Measurements from ENCODE around the gene SF3B3. TPM values are rescaled to one million over a fixed set of nuclear protein-coding genes. Genes with fewer than 3 reads are reported as not detected.

Gene SF3B3
- total RNA-seq, 1 donor from 2014 or later: 91.3 TPM

DNA sequence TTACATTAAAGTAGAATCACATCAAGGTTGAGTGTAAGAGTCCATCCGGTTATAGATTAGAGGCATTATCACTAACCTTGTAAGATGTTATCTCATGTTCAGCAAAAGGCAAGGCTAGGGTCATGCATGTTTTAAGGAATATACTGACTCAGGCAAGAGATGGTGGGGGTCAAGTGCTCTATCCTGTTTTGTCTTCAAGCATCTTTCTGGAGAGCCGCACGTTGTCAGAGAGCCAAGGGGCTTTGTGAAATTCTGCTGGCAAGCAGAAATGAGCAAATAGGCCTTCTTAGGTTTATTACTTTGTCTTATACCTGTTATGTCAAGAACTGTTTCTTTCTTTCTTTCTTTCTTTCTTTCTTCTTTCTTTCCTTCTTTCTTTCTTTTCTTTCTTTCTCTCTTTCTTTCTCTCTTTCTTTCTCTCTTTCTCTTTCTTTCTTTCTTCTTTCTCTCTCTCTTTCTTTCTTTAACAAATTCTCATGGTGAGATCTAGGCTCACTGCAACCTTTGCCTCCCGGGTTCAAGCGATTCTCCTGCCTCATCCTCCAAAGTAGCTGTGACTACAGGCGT is 75.4 kb downstream of the SF3B3 start:
- H3K4me3 ChIP-seq: no peak overlapping the region
- peaks cover 16% of the 10 kb centered on the region for H3K4me1 ChIP-seq
- no peaks in the 10 kb centered on the region for H3K9me3 ChIP-seq
- DNase-seq (ENCODE audit: extremely low spot score in 2 of 2): no peak
- intact Hi-C loops (cut with DNase I): no loop called here
- no peak overlapping the region for H3K27ac ChIP-seq
- H3K36me3 ChIP-seq: no peaks in the 10 kb centered on the region
- no peaks in the 10 kb centered on the region for H3K27me3 ChIP-seq
- TF ChIP-seq POLR2A (IDR thresholded peaks at IDR 0.05) (no peak), POLR2AphosphoS5 (IDR thresholded peaks at IDR 0.05; ENCODE audit: insufficient read depth in 1 of 2, low read depth in 1 of 2) (no peak)
- TF ChIP-seq, protein P1, sequence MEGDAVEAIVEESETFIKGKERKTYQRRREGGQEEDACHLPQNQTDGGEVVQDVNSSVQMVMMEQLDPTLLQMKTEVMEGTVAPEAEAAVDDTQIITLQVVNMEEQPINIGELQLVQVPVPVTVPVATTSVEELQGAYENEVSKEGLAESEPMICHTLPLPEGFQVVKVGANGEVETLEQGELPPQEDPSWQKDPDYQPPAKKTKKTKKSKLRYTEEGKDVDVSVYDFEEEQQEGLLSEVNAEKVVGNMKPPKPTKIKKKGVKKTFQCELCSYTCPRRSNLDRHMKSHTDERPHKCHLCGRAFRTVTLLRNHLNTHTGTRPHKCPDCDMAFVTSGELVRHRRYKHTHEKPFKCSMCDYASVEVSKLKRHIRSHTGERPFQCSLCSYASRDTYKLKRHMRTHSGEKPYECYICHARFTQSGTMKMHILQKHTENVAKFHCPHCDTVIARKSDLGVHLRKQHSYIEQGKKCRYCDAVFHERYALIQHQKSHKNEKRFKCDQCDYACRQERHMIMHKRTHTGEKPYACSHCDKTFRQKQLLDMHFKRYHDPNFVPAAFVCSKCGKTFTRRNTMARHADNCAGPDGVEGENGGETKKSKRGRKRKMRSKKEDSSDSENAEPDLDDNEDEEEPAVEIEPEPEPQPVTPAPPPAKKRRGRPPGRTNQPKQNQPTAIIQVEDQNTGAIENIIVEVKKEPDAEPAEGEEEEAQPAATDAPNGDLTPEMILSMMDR (IDR thresholded peaks at IDR 0.05): no peak

DNA sequence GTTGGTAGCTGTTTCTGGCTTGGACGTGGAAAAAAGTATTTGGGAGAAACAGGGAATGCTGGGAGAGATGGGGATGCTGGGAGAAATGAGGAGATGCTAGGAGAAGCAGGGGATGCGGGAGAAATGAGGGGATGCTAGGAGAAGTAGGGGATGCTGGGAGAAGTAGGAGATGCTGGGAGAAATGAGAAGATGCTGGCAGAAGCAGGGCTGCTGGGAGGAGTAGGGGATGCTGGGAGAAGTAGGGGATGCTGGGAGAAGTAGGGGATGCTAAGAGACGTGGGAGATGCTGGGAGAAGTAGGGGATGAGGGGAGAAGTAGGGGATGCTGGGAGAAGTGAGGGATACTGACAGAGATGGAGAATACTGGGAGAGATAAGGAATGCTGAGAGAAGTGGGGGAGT is 77.1 kb downstream of the SF3B3 start:
- no peak overlapping the region for H3K4me3 ChIP-seq
- no peak overlapping the region for H3K27ac ChIP-seq
- peaks cover under 1% of the 10 kb centered on the region for H3K4me1 ChIP-seq
- H3K27me3 ChIP-seq: no peaks in the 10 kb centered on the region
- H3K36me3 ChIP-seq: no peaks in the 10 kb centered on the region
- no peaks in the 10 kb centered on the region for H3K9me3 ChIP-seq
- no peak for DNase-seq (ENCODE audit: extremely low spot score in 2 of 2)
- intact Hi-C loops (cut with DNase I): no loop called here
- TF ChIP-seq POLR2A (IDR thresholded peaks at IDR 0.05) (no peak), POLR2AphosphoS5 (IDR thresholded peaks at IDR 0.05; ENCODE audit: insufficient read depth in 1 of 2, low read depth in 1 of 2) (no peak)

DNA sequence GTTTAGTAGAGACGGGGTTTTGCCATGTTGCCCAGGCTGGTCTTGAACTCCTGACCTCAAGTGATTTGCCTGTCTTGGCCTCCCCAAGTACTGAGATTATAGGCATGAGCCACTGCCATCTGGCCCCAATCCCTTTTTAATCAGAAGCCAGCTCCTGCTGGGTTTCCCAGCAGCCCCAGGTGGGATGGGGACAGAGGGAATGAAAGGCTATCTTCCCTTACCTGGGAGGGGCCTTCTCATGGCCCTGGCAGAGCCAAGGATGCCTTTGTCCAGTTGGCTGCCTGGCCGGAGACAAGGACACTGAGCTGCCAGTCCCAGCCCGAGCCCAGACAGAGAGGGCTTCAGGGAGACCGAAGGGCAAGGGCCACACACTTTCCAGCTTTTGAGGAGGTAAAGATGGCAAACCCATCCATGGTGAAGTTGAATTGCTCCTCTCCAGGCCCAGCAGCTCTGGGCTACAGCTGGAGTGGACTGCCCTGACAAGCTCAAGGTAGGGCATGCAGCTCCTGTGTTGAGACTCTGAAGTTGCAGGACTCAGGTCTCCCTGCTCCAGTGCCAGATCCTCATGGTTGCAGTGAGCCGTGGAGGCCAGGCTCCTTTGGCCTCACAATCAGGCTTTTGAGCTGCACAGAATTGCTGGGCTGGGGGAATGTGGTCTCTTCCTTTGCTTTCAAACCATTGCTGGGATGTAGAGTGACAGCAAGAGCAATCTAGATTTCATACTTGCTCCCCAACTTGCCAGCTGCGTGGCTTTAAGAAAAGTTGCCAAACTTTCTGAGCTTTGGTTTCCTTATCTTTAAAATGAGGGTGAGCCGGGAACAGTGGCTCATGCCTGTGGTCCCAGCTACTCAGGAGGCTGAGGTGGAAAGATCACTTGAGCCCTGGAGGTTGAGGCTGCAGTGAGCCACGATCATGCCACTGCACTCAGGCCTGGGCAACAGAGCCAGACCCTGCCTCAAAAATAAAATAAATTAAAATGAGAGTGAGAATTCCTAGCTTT is 78.3 kb downstream of the SF3B3 start:
- H3K27ac ChIP-seq: no peak overlapping the region
- no peaks in the 10 kb centered on the region for H3K36me3 ChIP-seq
- H3K4me3 ChIP-seq: no peak overlapping the region
- H3K27me3 ChIP-seq: no peaks in the 10 kb centered on the region
- no peaks in the 10 kb centered on the region for H3K4me1 ChIP-seq
- TF ChIP-seq POLR2A (IDR thresholded peaks at IDR 0.05) (no peak), POLR2AphosphoS5 (IDR thresholded peaks at IDR 0.05; ENCODE audit: insufficient read depth in 1 of 2, low read depth in 1 of 2) (no peak)
- TF ChIP-seq, protein P1 (IDR thresholded peaks at IDR 0.05): no peak
- H3K9me3 ChIP-seq: no peaks in the 10 kb centered on the region
- intact Hi-C loops (cut with DNase I): no loop called here
- no peak for DNase-seq (ENCODE audit: extremely low spot score in 2 of 2)

DNA sequence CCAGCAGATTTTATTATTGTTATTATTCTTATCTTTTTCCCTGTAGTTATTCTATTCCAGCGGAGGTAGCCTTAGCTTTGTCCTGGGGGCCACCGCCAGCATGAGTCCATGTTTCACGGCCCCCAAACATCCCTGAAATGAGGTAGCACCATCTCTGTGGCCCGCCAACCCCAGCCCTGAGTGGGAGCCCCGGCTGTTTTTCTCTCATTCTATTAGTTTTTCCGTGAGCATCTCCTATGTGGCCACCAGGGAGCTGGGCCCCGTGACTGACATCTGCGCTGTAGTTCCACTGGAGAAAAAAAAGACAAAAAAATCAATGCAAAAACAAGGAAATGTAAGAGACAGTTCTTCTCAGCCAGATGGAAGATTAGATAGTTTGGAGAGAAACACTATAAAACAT is 79.2 kb downstream of the SF3B3 start:
- no peak overlapping the region for H3K4me3 ChIP-seq
- DNase-seq (ENCODE audit: extremely low spot score in 2 of 2): no peak
- H3K9me3 ChIP-seq: no peaks in the 10 kb centered on the region
- no peak overlapping the region for H3K27ac ChIP-seq
- TF ChIP-seq POLR2A (IDR thresholded peaks at IDR 0.05) (no peak), POLR2AphosphoS5 (IDR thresholded peaks at IDR 0.05; ENCODE audit: insufficient read depth in 1 of 2, low read depth in 1 of 2) (no peak)
- TF ChIP-seq, protein P1 (IDR thresholded peaks at IDR 0.05): no peak
- intact Hi-C loops (cut with DNase I): no loop called here
- no peaks in the 10 kb centered on the region for H3K36me3 ChIP-seq
- H3K4me1 ChIP-seq: no peaks in the 10 kb centered on the region
- H3K27me3 ChIP-seq: no peaks in the 10 kb centered on the region

DNA sequence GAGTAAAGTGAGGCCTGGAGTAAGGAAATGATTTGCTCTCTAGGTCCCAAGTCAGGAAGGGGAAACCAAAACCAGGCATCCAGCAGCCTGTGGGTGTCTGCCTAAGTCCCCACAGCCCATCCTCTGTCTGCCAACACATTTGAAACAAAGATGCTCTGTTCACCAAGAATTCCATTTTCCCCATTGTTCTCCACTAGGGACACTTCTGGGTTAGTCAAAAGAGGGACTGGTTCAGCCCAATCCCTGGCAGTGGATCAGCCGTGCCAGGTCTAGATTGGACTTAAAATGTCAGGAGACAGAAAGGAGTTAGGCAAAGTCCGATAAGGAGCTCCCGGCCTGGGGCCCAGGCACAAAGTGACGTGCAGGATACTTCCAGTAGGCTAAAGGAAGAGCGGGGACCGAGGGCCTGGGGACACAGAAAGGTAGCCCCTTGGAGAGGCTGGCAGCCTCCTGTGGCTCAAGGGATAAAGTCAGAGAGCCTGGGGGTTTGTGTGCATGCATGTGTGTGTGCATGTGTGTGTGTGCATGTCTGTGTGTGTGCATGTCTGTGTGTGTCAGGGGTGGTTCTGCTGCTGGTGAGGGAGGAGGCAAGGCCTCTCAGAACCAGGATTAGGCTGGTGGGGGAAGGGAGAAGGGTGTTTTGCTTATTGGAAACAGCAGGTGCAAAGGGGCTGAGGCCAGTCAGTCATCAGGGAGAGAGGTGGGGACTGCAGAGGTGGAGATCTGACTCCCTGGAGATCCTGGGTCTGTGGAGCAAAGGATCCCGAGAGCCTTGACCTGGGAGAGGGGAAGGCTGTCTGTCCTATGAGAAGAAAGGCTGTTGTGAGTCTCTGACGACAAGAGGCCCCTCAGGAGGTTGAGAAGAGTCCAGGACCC is 81.0 kb downstream of the SF3B3 start:
- peak overlapping the region; percentile 61 for H3K27ac ChIP-seq
- no peaks in the 10 kb centered on the region for H3K36me3 ChIP-seq
- no peaks in the 10 kb centered on the region for H3K27me3 ChIP-seq
- intact Hi-C loops (cut with DNase I): no loop called here
- H3K9me3 ChIP-seq: no peaks in the 10 kb centered on the region
- DNase-seq (ENCODE audit: extremely low spot score in 2 of 2): no peak
- H3K4me1 ChIP-seq: no peaks in the 10 kb centered on the region
- TF ChIP-seq POLR2AphosphoS5 (IDR thresholded peaks at IDR 0.05; ENCODE audit: insufficient read depth in 1 of 2, low read depth in 1 of 2) (no peak), POLR2A (IDR thresholded peaks at IDR 0.05) (no peak)
- TF ChIP-seq, protein P1 (IDR thresholded peaks at IDR 0.05): no peak
- no peak overlapping the region for H3K4me3 ChIP-seq

Data from vagina (tissue), 2 donors.